ENCODE data around the gene SLC38A1.

GRCh38 chr12:46292754-46293402 lies 24.0 kb upstream of the SLC38A1 start:
- TF ChIP-seq TSHZ2 (CRISPR knock-in tag; IDR thresholded peaks at IDR 0.05) (no peak), TOX (CRISPR knock-in tag; IDR thresholded peaks at IDR 0.05; ENCODE audit: borderline replicate concordance) (no peak), ZNF70 (CRISPR knock-in tag; IDR thresholded peaks at IDR 0.05) (no peak), PATZ1 (CRISPR knock-in tag; IDR thresholded peaks at IDR 0.05; ENCODE audit: borderline replicate concordance) (no peak), BACH2 (CRISPR knock-in tag; IDR thresholded peaks at IDR 0.05; ENCODE audit: borderline replicate concordance) (no peak), CSRNP3 (CRISPR knock-in tag; IDR thresholded peaks at IDR 0.05) (no peak), RARB (CRISPR knock-in tag; IDR thresholded peaks at IDR 0.05) (no peak), ZFP30 (CRISPR knock-in tag; IDR thresholded peaks at IDR 0.05) (no peak), GLIS3 (CRISPR knock-in tag; IDR thresholded peaks at IDR 0.05) (no peak), ZFP3 (CRISPR knock-in tag; IDR thresholded peaks at IDR 0.05) (no peak), PPARA (CRISPR knock-in tag; IDR thresholded peaks at IDR 0.05; ENCODE audit: borderline replicate concordance) (no peak), OSR1 (CRISPR knock-in tag; IDR thresholded peaks at IDR 0.05) (no peak)
